Subcutaneous adipose tissue (tissue), 4 donors: ENCODE measurements around the gene ABCC3. TPM values are rescaled to one million over a fixed set of nuclear protein-coding genes. Genes with fewer than 3 reads are reported as not detected.

Source experiments
- CTCF ChIP-seq: fragments of 450-650 bp; IDR thresholded peaks from one replicate; pipeline ENCODE4 v1.5.1; 2016; ENCODE audit warnings: low read depth, mild to moderate bottlenecking, control low read depth, antibody characterized with exemption, moderate library complexity
- total RNA-seq, 4 donors: library from RNA; depleted of rRNA; stranded (reverse); fragments of >200 nt; gene quantifications; one replicate each; pipeline ENCODE4 v1.1.0, GENCODE V29; 2016

ABCC3 gene
- total RNA-seq, 4 donors from 2014 or later = 12.2 to 23.1 (median 15.5) TPM

GRCh38 chr17:50672831-50673551 lies 38.3 kb downstream of the ABCC3 start:
- no peak for TF ChIP-seq CTCF

GRCh38 chr17:50675190-50675589 lies 40.5 kb downstream of the ABCC3 start:
- TF ChIP-seq CTCF = no peak

- TF ChIP-seq CTCF = no peak
These were observed 40.9 kb downstream of the ABCC3 start for GRCh38 chr17:50675627-50676026.

- TF ChIP-seq CTCF = no peak
These were observed 41.6 kb downstream of the ABCC3 start for GRCh38 chr17:50676065-50676975.

- no peak for TF ChIP-seq CTCF
These were observed 43.2 kb downstream of the ABCC3 start for GRCh38 chr17:50677851-50678375.

- no peak for TF ChIP-seq CTCF
These were observed 44.4 kb downstream of the ABCC3 start for GRCh38 chr17:50679008-50679544.

- TF ChIP-seq CTCF = no peak
These were observed 45.4 kb downstream of the ABCC3 start for GRCh38 chr17:50680126-50680525.
